Progenitor cell of endocrine pancreas (in vitro differentiated cells): ENCODE results near the gene MYOD1. TPM values are rescaled to one million over a fixed set of nuclear protein-coding genes. Genes with fewer than 3 reads are reported as not detected.

Experiments
- DNase-seq: peaks from one replicate; pipeline ENCODE4 v3.0.0; 2021; ENCODE audit warnings: low spot score; ENCODE audit not compliant: unreplicated experiment
- H3K27ac Mint-ChIP-seq: 2 replicates; pipeline ENCODE4 v1.8.0; 2021; ENCODE audit warnings: mild to moderate bottlenecking, moderate library complexity, mixed read lengths
- H3K27me3 Mint-ChIP-seq: 2 replicates; pipeline ENCODE4 v1.8.0; 2021; ENCODE audit warnings: mixed read lengths
- H3K36me3 Mint-ChIP-seq: 2 replicates; pipeline ENCODE4 v1.8.0; 2022; ENCODE audit warnings: mixed read lengths; ENCODE audit not compliant: insufficient read depth
- H3K4me1 Mint-ChIP-seq: 2 replicates; pipeline ENCODE4 v1.8.0; 2021; ENCODE audit warnings: low read depth, mixed read lengths
- H3K4me3 Mint-ChIP-seq: 2 replicates; pipeline ENCODE4 v1.8.0; 2021; ENCODE audit warnings: low read depth, mild to moderate bottlenecking, moderate library complexity, mixed read lengths
- H3K9me3 Mint-ChIP-seq: 2 replicates; pipeline ENCODE4 v1.8.0; 2021; ENCODE audit warnings: low read depth, mixed read lengths
- long read RNA-seq: library from polyadenylated mRNA; unstranded; transcript quantifications from one replicate; pipeline ENCODE4 v2.0.0, GENCODE V29; 2020
- total RNA-seq: library from RNA; stranded (reverse); gene quantifications from 2 replicates; pipeline ENCODE4 v1.2.1, GENCODE V29; 2021
- TF ChIP-seq, protein P1 (sequence below): fragments of 200-600 bp; sonication (generic); IDR thresholded peaks from one replicate; pipeline ENCODE4 v1.5.0; 2021; ENCODE audit warnings: antibody characterized with exemption, mild to moderate bottlenecking; ENCODE audit not compliant: unreplicated experiment

Gene MYOD1
- not detected in 2 replicates for total RNA-seq
- long read RNA-seq: 0 reads

- peaks cover 39% of the 10 kb centered on the region for H3K27me3 Mint-ChIP-seq
- DNase-seq: no peak
- TF ChIP-seq, protein P1, sequence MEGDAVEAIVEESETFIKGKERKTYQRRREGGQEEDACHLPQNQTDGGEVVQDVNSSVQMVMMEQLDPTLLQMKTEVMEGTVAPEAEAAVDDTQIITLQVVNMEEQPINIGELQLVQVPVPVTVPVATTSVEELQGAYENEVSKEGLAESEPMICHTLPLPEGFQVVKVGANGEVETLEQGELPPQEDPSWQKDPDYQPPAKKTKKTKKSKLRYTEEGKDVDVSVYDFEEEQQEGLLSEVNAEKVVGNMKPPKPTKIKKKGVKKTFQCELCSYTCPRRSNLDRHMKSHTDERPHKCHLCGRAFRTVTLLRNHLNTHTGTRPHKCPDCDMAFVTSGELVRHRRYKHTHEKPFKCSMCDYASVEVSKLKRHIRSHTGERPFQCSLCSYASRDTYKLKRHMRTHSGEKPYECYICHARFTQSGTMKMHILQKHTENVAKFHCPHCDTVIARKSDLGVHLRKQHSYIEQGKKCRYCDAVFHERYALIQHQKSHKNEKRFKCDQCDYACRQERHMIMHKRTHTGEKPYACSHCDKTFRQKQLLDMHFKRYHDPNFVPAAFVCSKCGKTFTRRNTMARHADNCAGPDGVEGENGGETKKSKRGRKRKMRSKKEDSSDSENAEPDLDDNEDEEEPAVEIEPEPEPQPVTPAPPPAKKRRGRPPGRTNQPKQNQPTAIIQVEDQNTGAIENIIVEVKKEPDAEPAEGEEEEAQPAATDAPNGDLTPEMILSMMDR: peak; percentile 17
Measured at GRCh38 chr11:17719028-17719937, at the start of gene MYOD1. Gene MYOD1 (plus strand): TSS chr11:17719571. CDS start chr11:17719783, 212 bp downstream.

GRCh38 chr11:17672469-17672868, 46.9 kb upstream of the MYOD1 start:
- DNase-seq: no peak
- Mint-ChIP-seq H3K9me3 (peaks cover 19% of the 10 kb centered on the region), H3K4me1 (no peaks in the 10 kb centered on the region), H3K4me3 (no peak overlapping the region), H3K27ac (no peak overlapping the region), H3K36me3 (no peaks in the 10 kb centered on the region), H3K27me3 (peaks cover 57% of the 10 kb centered on the region)
- TF ChIP-seq, protein P1: no peak

More at GRCh38 chr11:17719028-17719937, at the start of gene MYOD1:
- Mint-ChIP-seq H3K4me1 (peaks cover 2% of the 10 kb centered on the region), H3K4me3 (peak within 1 kb of the TSS; percentile 17), H3K27ac (no peak within 1 kb of the TSS), H3K9me3 (no peaks in the 10 kb centered on the region), H3K36me3 (no peaks in the 10 kb centered on the region)

- no peak overlapping the region for H3K4me3 Mint-ChIP-seq
- peaks cover 55% of the 10 kb centered on the region for H3K27me3 Mint-ChIP-seq
- peaks cover 19% of the 10 kb centered on the region for H3K9me3 Mint-ChIP-seq
- no peak overlapping the region for H3K27ac Mint-ChIP-seq
- DNase-seq: no peak
- TF ChIP-seq, protein P1: no peak
- H3K36me3 Mint-ChIP-seq: no peaks in the 10 kb centered on the region
- H3K4me1 Mint-ChIP-seq: no peaks in the 10 kb centered on the region
Measured at GRCh38 chr11:17673951-17674350, 45.4 kb upstream of the MYOD1 start.

DNA sequence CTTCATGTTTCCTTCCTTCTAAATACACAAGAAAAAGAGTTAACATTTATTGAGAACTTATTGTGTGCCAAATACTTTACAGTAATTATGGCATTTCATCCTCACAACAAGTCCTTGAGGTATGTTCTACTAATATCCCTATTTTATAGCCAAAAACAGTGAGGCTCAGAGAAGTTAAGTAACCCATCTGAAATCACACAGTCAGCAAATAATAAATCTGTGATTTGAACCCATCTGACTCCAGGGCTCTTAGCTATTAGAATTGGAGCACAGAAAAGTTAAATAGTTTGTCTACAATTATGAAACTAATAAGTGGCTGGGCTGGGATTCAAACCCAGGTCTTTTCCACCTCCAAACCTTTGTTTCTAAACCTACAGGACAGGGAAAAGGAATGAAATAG, 36.5 kb upstream of the MYOD1 start:
- H3K27me3 Mint-ChIP-seq: peaks cover 61% of the 10 kb centered on the region
- H3K4me3 Mint-ChIP-seq: no peak overlapping the region
- no peaks in the 10 kb centered on the region for H3K4me1 Mint-ChIP-seq
- no peak for DNase-seq
- no peaks in the 10 kb centered on the region for H3K36me3 Mint-ChIP-seq
- no peak overlapping the region for H3K27ac Mint-ChIP-seq
- no peaks in the 10 kb centered on the region for H3K9me3 Mint-ChIP-seq
- TF ChIP-seq, protein P1: no peak

GRCh38 chr11:17683377-17684161, 35.8 kb upstream of the MYOD1 start:
- Mint-ChIP-seq H3K36me3 (no peaks in the 10 kb centered on the region), H3K27ac (peak overlapping the region; percentile 67), H3K27me3 (peaks cover 60% of the 10 kb centered on the region), H3K4me3 (no peak overlapping the region), H3K9me3 (no peaks in the 10 kb centered on the region), H3K4me1 (no peaks in the 10 kb centered on the region)
- TF ChIP-seq, protein P1: no peak
- DNase-seq: no peak
